ENCODE data around the gene AFF3.

The AFF3 gene

DNA sequence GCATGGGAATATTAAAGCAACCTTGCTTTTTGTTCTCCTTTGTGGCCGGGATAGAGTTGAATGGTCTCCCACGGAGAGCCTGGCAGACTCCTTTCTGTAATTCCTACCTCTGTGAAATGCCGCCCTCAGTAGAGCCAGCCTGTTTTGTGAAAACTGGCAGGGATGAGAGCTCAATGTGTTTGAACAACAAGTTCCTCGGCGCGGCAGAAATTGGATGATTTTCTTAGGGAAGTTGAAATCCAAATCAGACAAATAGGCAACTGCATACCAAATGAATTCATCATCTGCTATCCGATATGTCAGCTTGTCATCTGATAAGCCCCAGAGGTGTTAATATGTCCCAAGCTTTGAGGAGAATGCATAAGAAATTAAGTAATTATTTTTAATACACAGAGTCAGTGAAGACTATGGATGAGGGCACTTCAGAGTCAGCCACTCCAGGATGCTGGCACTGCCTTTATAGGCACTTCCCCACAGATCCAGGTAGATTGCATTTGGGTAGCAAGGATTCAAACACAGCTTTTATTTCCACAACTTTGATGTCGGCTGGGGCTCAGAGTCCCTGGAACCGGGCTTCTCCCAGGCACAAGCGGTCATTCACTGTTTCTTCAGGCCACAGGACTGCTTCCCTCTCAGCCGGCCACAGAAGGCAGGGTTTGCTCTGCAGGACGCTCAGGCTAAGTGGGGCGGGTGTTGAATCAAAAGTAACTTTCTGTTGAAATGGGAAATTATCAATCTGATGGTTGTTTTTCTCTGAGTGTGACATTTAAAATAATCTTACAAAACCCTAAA, 569.8 kb downstream of the AFF3 start:
- DNase-seq = peak in 47 of 58 donors; percentile 10 to 85 (median 54)

DNA sequence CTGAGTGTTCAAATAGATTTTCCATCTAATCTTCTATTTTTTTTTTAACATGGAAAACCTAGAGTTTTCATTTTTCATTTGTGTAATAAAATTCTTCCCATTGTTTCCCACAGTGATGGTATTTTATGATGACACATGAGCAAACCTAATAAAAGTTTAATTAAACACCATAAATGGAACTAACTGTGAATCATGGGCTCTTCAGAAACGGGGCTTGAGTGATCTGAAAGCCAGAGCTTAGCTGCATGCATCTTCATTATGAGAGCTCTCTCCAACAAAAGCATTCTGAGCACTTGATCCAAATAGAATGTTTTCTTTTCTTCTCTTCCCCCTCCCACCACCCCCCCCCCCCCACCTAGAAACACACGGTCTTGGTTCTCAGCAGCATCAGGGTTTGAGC, 570.4 kb downstream of the AFF3 start:
- no peak for DNase-seq

DNA sequence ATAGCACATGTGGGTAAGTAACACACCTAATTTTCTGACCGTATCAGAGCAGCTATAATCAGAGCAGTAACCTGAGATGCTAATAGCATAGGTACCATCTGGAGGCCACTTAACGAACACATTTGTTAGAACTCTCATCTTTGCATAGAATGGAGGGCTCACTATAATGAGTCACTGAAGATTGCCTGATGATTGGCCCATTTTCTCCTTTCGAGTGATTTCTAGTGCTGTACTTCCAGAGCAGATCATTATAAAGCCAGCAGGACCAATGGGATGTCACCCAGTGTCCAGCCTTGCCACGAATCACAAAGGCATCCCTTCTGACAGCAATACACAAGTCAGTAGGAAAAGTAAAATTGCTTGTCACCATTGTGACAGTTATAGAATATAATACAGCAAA, 570.9 kb downstream of the AFF3 start:
- DNase-seq = no peak

DNA sequence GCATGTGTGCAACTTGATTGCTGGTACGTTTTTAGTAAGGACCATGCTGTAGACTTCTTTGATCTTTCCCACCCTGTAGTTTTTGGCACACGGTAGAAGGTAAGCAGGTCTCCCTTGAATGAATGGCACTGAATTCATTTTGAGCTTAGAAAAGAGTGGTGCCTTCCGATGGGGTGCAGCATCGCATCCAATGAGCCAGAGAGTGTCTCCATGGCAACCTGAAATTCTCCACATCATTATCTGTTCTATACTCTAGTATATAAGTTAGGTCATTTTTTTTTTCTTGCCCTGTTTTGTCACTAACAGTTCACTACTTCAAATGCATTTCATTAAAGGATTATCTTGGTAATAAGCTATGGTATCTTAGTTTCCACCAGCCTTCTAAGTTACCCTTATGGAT, 571.4 kb downstream of the AFF3 start:
- peak in 6 of 58 donors; percentile 3 to 47 (median 14) for DNase-seq

DNA sequence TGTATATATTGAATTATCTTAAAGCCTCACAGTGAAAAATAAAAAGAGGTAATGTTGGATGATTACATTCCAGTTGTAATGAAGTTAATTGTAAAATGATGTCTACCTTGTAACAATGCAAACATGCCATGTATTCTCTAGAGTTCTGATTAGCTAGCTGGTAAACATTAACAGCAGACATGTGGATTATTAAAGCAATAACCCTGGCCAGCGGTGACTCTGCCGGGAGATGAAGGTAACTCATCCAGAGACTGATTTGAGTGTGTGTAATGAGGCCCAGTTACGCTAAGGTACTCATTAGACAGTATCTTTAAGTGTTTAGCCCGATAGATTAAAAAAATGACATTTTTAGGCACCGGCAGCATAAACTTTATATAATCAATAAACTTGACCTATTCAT, 573.0 kb downstream of the AFF3 start:
- DNase-seq = no peak

DNA sequence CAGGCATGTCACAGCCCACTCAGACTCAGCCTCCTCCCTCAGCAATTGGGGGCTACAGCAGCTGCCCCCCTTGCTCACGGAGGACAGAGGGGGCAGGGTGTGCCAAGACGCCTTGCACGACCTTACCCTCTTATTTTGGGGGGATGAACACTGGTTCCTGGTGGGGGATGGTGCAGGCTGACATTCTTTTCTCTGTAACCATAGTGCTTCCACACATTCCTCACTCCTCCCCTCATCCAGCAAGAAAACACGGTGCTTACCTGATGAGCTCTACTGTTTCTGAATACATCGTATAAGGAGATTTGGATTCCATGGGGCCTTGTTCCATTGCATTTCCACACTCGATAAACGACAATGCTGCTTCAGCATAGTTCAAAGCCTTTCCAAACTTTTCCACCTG, 577.2 kb downstream of the AFF3 start:
- no peak for DNase-seq

DNA sequence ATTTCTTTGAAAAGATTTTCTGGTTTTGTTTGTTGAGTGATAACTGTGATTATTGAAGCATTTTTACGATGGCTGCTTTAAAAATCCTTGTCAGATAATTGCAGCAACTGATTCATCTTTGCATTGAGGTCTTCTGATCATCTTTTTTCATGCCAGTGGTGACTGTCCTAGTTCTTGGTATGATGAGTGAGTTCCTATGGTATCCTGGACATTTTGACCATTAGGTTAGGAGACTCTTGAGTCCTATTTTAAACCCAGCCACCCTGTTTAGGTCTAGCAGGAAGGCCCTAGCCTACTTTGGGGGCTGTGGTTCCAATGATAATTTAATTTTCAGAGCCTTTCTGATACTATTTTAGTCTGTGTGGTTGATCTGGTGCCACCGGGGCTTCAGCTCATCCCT, 579.9 kb downstream of the AFF3 start:
- no peak for DNase-seq

DNA sequence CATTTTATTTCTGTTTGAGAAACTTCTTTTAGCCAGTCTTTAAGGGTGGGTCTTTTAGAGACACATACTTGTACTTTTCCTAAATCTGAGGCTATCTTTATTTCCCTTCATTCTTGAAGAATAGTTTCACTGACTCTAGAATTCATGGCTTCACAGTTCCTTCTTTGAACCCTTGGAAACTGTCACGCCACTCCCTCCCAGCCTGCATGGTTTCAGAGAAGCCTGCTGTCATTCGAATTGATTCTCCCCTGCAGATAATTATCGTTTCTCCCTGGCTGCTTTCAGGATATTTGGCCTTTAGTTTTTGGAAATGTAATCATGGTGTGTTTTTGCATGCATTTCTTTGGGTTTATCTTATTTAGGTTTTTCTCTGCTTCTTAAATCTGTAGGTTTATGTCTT, 580.6 kb downstream of the AFF3 start:
- DNase-seq = no peak

DNA sequence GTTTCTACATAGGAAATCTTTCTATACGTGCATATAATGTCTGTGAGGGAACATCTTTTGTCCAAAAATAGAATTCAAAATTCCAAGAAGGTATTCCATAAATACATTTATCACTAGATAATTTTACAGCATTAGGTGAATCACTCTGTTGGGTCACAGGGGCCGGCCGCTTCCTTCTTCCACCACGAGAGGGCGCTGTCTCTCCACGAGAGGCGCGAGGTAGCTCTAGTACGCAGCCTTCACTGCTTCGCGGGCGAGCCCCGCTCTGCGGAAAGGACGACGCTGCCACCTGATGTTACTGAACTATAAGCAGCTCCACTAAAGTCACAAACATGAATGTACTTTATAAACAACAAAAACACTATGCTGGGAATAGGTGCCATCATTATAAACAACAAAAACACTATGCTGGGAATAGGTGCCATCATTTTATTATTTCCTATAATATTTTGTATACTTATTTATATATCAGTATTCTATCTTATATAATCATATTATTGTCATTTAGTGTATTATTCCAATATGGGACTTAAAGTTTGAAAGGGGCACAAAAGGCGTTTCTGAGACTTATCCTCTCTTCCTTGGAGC, 583.2 kb downstream of the AFF3 start:
- peak in 57 of 58 donors; percentile 4 to 96 (median 68) for DNase-seq

DNA sequence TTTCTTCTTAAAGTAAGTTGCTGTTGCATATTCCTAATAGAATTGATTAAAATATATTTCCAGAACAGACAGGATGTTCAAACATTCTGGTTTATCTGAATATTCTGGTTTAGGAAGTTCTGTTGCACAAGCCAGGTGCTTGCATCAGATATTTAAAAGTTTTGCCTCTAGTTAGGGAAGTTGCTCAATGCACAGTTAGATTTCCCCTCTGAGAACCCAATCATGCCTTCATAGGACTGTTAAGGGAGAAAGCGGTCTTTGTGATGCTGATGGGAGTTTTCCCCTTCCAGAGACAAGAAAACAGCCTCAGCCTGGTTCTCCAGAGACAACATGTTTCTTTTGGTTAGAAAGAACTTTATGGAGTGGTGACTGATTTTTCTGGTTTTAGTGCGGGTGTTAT, 587.0 kb downstream of the AFF3 start:
- DNase-seq = no peak

DNA sequence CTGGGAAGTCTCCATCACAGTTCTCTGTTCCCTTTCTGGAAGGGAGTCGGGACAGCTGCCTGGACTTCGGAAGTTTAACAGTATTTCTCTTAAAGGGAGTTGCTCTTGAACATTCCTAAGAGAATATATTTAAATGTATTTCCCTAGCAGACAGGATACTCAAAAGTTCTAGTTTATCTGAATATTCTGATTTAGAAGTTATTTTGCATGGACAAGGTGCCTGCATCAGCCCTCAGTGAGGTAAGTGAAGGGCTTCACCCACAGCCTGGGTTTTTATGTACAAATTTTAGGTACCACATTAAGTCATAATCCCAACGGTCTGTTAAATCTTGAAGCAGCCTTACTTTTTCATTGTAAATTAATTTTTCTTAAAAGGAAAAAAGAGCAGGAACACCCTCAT, 587.5 kb downstream of the AFF3 start:
- no peak for DNase-seq

DNA sequence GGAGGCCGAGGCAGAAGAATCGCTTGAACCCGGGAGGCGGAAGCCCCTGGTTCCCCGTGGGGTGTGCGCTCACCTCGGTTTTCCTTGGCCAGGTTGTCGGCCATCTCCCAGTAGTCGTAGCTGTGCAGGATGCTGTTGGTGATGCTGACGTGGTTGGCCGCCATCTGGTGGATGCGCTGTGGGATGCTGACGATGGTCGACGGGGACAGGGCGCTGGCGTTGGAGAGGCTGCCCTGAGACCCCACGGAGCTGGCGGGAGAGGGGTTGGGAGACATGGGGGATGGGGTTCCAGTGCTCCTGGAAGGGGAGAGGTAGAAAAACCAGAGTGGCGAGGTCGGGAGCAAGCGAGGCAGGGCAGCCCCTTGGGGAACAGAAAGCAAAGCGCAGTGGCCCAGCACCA, 588.2 kb downstream of the AFF3 start:
- DNase-seq = no peak

DNA sequence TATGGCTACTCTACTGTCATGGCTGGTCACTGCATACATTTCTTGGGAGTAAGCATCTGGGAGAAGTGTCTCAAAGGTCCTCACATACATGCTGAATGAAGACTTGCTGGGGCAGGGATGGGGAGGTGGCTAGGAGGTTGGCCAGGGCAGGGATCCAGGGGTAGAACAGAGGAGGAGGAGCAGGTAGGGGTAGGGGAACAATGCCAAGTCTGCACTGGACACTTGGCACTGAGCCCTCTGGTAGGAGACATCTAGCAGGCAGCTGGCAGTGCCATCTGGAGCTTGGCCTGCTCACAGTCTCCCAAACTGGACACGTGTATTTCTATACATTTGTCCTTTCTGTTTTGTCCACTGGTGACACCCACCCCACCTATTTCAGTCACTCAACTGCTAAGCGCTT, 589.9 kb downstream of the AFF3 start:
- DNase-seq = peak in 1 of 58 donors; percentile 11

DNA sequence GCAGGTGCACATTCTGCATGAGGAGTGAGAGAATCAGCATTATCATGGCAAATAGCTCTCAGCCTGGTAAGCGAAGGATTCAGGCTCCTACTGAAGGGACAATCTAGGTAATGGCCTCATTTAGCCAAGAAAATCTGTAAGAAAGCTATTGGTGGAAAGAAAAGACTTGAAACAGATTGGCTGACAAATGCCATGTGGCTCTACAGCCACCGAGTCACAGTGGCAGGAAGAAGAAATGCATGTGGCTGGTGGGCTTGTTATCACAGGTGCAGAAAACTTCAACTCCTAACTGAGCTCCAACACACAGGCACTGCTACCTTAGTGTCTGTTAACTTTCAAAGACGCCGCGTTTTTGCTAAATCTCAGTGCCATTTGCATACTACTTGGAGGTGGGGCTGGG, 592.0 kb downstream of the AFF3 start:
- DNase-seq = no peak

DNA sequence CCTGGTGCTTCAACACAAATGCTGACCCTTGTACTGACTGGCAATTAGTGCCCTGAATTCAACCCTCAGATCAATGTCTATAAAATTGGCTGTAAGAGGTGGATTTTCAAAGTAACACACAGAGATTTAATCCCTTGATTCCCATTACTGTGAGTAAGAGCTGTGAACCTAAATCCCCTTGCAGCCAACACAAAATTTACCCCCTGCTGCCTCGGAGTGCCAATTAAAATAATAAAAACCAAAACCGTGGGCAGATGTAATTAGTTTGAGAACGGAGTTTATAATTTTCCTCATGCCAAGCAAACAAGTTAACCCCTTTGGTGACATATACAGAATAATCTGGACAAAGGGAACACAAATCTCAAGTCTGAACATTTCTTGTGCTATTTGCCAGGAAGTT, 596.8 kb downstream of the AFF3 start:
- peak in 1 of 58 donors; percentile 3 for DNase-seq

DNA sequence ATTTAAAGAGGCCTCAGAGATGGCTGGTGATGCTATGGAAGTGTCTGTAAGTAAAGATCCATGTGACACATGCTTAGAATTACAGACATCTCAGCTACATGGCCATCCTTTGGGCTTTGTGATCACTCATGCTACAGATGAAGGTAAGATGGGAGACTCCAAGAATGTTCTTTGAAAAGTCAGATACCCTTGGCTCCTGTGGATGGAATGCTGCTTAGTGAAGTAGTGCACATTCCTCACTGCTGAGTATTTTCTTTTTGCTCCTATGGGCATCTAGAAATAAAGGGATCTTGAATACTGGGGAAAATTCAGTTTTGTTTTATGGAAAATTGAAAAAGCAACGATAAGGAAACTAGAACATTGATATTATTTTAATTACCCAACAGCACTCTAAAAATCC, 597.3 kb downstream of the AFF3 start:
- no peak for DNase-seq

DNA sequence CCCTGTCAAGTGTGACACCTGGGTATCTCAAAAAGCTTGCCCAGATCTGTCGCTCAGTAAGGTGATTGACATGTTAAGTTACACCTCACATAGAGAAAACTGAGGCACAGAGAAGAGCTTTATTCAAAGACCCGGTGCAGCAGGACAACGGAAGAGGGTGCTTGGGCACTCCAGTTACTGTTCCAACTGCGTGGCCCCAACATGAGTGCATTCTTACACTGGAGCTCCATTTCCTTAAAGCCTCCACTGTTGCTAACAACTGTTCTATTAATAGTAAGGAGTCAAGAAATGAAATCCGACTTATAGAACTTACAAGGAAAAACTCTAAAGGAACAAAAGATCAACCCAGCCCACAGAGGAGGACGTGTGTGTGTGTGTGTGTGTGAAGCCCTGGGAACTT, 597.8 kb downstream of the AFF3 start:
- no peak for DNase-seq

DNA sequence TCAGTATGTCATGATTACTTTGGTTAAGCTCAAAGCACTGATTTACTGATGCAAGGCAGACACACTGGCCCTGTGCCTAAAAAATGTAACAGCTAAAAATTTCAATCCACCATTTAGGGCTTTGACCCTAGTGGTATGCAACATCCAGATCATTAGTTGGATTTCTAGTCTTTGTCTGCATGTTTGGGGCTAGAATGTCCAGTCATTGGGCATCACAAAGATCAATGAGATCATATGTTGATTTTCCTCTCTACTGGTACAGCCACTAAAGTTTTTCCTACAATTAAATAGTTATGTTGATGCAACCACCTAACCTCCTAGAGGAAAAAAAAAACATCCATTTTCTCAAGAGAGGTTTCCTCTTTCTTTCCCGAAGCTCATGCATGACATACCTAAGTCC, 599.1 kb downstream of the AFF3 start:
- DNase-seq = no peak

DNA sequence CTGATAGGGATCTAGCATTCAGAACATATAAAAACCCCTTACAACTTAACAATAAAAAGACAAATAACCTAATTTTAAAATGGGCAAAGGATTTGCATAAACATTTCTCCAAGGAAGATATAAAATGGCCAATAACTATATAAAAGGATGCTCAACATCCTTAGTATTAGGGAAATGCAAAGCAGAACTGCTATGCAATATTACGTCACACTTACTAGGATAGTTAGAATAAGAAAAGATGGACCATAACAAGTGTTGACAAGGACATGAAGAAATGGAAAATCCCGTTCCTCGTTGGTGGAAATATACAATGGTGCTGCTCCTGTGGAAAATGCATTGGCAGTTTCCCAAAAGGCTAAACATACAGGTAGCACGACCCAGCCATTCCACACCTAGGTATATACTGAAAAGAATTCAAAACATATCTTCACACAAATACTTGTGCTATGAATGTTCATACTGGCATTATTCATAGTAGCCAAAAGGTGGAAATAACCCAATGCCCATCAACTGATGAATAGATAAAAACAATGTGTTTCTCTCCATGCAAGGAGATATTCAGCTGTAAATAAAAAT, 604.4 kb downstream of the AFF3 start:
- DNase-seq = no peak

DNA sequence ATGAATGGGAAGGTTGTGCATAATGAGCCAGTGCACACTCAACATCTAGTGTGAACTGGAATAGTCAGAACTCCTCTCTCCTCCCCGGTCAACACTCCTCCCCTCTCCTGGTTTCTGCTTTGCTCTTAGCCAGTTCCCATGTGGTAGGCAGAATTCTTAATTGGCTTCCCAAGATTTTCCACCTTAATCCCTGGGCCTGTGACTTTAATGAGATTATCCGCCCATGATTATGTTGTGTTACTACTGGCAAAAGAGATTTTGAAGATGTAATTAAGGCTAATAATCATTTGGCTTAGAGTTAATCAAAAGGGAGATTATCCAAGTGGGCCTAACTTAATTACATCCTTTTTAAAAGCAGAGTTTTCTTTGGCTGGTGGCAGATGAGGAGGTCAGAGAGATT, 618.3 kb downstream of the AFF3 start:
- no peak for DNase-seq

DNA sequence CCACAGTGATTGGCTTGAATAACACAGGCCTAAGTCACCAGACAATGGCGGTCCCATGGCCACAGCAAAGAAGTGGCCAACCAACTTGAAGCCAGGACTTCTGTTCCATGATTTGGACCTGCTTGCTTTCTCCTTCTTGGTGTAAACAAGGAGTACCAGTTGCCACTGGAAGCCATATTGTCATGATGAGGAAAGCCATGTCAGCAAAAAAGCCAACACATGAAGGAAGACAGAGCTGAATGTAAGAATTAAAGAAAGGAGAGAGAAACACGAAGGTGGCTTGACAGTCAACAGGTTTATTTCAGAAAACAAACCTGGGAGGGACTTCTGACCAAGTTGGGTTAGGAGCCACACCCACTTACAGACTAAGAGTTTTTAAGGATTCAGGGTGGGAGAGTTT, 620.2 kb downstream of the AFF3 start:
- no peak for DNase-seq

DNA sequence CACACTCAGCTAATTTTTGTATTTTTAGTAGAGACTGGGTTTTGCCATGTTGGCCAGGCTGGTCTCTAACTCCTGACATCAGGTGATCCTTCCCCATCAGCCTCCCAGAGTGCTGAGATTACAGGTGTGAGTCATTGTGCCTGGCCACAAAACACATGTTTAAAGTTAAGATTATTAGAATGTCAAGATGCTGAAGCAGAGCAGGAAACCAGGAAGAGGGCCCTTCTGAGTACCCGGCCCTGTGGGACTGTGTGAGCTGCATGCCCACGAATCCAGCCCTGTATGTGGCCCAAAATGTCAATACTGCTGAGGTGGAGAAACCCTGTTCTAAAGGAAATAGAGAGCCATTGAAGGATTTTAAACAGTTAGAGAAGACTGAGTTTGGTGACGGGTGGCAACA, 621.6 kb downstream of the AFF3 start:
- no peak for DNase-seq

DNA sequence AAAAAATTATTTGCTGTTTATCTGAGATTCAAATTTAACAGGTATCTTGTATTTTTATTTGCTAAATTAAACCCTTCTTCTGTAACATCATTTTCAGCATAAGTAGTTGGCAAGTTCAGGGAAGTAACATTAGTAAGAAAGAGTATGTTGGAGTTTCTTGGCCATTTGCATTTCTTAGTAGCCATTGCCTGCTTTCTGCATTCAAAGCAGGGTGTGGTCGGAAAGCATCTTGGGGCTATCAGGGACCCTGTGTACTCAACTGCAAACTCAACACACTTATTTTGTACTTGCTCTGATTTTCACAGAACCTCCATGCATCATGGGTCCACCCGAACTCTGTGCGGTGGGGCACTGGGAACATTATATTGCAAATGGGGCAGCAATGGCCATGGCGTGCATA, 622.2 kb downstream of the AFF3 start:
- DNase-seq = no peak

Data from anterior cingulate cortex (tissue), 58 donors.